ENCODE measurements around the gene PGAP1.
"Not testable (repeated sequence)": the region's sequence is repeated elsewhere in the genome, so short reads cannot be mapped to it uniquely, and the experiment has no call there.

Gene PGAP1

DNA sequence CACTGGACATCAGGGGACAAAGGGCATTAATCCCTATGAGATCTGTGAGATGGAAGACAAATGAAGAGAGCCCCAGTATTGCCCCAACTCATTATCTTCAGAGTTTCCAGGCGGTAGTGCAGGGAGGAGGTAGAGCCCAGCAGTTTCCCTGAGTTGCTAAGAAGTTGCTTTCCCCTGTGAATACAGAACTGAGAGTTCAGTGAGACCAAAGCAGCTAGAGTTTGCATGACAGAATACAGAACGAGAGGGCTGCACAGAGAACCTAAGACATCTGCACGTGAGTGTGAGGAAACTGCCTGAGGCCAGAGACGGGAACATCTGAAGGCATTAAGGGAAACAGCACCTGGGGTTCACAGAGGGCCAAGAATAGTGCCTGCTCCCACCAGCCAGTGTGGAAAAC, 18.1 kb upstream of the PGAP1 start:
- no peak for DNase-seq (ENCODE audit: low spot score)

GRCh38 chr2:196941398-196942078, 15.0 kb upstream of the PGAP1 start:
- DNase-seq (ENCODE audit: low spot score): no peak

DNA sequence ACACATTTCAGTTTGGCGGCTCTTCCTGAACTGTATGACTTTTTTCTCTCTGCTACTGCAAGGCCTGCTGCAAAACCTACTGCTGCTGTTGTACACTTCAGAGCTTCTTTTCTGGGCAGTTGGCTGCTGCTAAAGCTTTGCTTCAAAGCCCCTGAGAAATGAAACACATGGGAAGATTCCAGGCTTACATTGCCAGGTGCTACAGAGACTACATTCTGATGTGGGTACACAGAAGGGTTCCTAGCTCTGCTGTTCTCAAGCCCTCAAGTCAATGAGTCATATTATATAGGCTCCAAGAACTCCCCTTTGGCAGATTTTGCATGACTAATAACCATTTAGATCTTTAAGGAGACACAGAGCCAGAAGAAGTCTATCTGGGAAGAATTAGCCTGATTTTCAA, 12.9 kb upstream of the PGAP1 start:
- no peak for DNase-seq (ENCODE audit: low spot score)

GRCh38 chr2:196935432-196935831, 8.9 kb upstream of the PGAP1 start:
- DNase-seq (ENCODE audit: low spot score): no peak

DNA sequence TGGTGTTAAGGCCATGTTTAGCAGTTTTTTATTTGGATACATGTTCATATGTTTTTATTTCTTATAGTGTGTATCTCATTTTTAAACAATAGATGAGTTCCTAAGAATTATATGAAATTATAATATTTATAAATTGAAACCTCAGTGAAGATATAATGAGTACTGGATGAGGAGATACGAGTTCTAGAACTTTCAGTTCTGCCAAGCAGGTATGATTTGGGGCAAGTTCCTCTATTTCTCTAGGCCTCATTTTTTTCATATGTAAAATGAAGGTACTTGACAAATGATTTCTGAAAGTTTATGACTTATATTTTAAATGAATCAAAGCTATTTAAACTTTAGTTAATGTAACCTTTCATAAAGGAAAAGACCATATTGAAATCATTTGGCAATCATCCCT, 8.2 kb upstream of the PGAP1 start:
- DNase-seq (ENCODE audit: low spot score): no peak

DNA sequence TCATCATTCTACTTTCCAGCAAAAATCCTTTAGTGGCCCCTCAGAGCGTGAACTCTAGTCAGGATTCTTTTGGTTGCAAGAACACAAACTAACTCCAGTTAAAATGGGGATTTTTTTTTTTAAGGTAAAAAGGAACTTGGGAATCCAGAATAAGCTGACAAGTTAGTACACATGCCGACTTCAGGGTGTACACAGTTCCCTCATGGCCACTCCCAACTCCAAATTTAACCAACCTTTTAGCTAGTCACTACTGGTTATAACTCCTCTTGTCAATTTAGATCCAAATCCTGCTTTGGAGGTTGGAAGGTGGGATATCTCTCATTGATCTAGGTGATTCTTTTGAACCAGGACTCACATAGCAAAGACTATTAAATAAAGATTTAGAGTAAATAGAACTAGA, 5.0 kb upstream of the PGAP1 start:
- DNase-seq (ENCODE audit: low spot score): no peak

- DNase-seq (ENCODE audit: low spot score): no peak
Measured at GRCh38 chr2:196927376-196928225, 1.1 kb upstream of the PGAP1 start.

DNA sequence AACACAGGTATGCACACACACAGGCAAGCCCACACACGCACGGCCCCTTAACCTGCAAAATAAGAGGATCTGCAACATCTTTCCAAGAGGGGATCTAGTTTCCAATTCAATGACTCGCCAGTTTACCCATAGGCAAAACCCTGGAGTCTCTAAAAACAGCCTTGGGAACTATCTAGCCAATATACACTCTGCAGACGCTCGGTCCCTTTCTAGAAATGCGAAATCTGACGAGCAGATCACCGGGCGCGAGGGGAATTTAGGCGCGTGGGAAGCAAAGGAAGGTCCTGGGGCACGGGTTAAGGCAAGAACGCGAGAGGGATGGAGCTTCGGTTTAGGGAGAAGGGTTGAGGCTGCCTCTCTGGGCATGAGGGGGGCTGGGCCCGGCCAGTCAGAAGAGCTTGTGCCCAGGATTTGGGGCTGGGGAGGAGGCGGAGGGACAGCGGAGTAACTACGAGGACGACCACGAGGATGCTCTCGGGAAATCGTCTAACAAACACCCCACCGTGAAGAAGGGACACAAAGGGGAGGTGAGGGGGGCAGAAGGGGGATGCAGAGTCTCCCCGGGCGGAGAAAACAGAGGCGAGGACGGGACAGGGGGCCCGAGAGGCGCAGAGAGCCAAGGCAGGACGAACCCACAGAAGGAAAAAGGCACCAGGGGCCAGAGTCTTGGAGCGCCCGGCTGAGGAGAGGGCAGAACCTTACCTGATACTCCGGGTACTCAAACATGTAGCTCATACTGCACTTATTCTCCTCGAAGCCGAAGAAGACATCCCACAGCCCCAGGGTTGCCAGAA, 542 bp downstream of the PGAP1 start:
- DNase-seq (ENCODE audit: low spot score): peak; percentile 27

- no peak for DNase-seq (ENCODE audit: low spot score)
Measured at GRCh38 chr2:196925051-196925767, 1.3 kb downstream of the PGAP1 start.

- no peak for DNase-seq (ENCODE audit: low spot score)
Measured at GRCh38 chr2:196924051-196924450, 2.5 kb downstream of the PGAP1 start.

DNA sequence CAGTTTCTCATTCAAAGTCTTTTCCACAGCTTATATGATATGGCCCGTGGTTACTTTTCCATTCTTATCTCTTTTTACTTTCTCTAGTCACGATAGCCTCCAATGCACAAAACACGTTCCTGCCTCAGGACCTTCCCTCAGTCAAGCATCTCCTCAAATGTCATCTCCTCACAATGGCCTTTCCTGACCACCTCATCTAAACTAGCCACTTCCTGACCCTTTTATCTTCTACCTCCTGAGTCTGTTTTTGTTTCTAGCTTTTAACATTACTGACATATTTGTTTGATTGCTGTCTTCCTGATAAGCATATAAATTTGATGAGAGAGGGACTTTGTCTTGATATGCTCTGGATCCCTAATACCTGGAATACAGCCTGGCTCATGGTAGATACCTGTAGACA, 7.6 kb downstream of the PGAP1 start:
- DNase-seq (ENCODE audit: low spot score): no peak

DNA sequence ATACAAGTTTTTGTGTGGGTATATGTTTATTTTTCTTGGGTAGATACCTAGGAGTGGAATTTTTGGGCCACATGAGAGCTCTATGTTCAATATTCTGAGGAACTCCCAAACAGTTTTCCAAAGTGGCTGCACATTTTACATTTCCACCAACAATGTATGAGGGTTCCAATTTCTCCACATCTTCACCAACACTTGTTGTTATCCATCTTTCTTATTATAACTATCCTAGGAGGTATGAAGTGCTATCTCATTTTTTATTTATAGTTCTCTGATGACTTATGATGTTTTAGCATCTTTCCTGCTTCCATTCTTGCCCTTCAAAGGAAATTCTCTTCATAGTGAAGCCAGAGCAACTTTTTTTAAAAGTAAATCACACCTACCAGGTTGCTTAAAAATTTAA, 8.7 kb downstream of the PGAP1 start:
- DNase-seq (ENCODE audit: low spot score): no peak

- no peak for DNase-seq (ENCODE audit: low spot score)
Measured at GRCh38 chr2:196915507-196916189, 10.9 kb downstream of the PGAP1 start.

- no peak for DNase-seq (ENCODE audit: low spot score)
Measured at GRCh38 chr2:196914867-196915460, 11.5 kb downstream of the PGAP1 start.

DNA sequence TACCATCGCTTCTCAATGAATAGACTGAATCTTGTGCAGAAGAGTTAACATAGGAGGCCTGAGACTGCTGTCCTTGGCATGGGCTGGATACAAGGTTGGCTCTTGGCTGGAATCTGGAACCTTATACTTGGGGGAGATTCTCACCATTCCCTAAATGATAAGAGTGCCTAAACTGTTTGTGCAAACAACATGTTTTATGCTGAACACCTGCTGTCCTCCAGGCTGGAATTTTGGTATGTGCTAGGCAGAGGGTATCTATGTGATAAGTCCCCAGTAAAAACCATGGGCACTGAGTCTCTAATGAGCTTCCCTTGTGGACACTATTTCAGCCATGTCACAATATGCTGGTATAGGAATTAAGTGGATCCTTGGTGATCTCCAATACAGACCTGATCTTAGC, 12.8 kb downstream of the PGAP1 start:
- no peak for DNase-seq (ENCODE audit: low spot score)

DNA sequence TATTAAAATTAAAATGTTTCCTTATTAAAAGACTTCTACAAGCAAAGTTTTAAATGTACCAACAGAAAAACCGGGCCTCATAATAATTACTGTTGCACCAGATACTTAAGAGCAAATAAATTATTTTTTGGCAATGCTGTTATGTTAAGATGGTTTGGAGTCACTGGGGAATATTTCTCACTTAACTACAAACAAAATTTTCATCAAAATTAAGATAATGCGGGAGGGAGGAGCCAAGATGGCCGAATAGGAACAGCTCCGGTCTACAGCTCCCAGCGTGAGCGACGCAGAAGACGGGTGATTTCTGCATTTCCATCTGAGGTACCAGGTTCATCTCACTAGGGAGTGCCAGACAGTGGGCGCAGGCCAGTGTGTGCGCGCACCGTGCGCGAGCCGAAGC, 21.1 kb downstream of the PGAP1 start:
- not testable (repeated sequence) for DNase-seq (ENCODE audit: low spot score)

DNA sequence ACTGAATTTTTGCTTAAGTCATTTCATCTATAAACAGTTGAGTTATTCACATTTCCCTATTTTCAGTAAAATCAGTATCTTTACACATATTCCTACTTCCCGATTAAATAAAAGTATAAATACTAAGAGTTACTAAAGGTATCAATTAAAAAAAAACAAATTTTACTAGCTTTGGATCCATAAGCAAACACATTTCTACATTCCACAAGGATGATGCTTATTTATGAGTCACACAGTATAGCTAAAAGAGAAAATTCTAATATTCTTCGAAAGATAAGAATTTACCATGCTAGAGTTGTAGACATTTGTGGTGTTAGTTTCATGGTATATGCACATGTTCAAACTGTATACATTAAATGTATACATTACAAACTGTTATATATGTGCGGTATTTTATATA, 23.7 kb downstream of the PGAP1 start:
- no peak for DNase-seq (ENCODE audit: low spot score)

- DNase-seq (ENCODE audit: low spot score): no peak
Measured at GRCh38 chr2:196900843-196901242, 25.7 kb downstream of the PGAP1 start.

DNA sequence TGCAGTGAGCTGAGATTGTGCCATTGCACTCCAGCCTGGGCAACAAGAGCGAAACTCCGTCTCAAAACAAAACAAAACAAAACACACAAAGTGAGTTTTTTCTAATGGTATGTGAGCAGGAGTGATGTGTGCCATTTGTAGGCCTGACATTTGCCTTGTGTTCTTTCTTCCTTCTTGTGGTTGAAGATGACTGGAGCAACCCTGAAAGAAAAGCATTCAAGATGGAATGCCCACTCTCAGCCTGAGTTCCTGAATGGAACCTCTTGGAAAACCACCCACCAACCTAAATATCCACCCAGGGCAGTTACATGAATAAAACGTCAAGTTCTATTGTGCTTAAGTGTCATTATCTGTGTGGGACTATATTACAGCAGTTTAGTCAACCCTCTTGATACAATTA, 26.5 kb downstream of the PGAP1 start:
- no peak for DNase-seq (ENCODE audit: low spot score)

DNA sequence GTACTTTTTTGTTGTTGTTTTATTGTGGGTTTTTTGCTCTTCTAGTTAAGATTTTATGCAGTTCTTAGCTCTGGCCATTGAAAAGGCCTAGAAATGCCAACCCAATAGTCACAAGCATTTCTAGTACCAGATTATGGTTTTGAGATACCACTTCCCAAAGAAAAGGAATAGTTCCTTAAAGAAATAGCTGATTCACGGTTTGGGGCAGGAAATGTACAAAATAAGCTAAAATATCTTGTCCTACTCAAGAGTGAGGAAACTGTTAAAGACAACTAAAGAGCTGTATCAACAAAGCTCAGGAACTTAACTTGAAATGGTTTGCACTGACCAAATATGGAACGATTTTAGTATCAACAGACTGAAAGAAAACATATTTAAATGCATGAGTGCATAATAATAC, 35.4 kb downstream of the PGAP1 start:
- DNase-seq (ENCODE audit: low spot score): no peak

- no peak for DNase-seq (ENCODE audit: low spot score)
Measured at GRCh38 chr2:196887431-196887830, 39.1 kb downstream of the PGAP1 start.

Measured in HuH-7.5 (cell line).